Muscle of leg (tissue), 16 donors: ENCODE measurements around the gene TPRG1. TPM values are rescaled to one million over a fixed set of nuclear protein-coding genes. Genes with fewer than 3 reads are reported as not detected.

Source experiments
- DNase-seq: peaks from one replicate; pipeline ENCODE4 v3.0.0; 2013
- H3K27ac ChIP-seq: one replicate; pipeline ENCODE4 v1.5.1; 2013; ENCODE audit warnings: mild to moderate bottlenecking, low read length, control low read depth
- H3K27me3 ChIP-seq: one replicate; pipeline ENCODE4 v1.6.1; 2013; ENCODE audit warnings: low read length; ENCODE audit not compliant: control insufficient read depth, insufficient read depth
- H3K36me3 ChIP-seq: one replicate; pipeline ENCODE4 v1.6.1; 2013; ENCODE audit warnings: low read length; ENCODE audit not compliant: control insufficient read depth, insufficient read depth
- H3K4me1 ChIP-seq: one replicate; pipeline ENCODE4 v1.6.1; 2013; ENCODE audit warnings: low read length; ENCODE audit not compliant: control insufficient read depth, insufficient read depth
- H3K4me3 ChIP-seq: one replicate; pipeline ENCODE4 v1.5.1; 2013; ENCODE audit warnings: low read length, control low read depth
- H3K9me3 ChIP-seq: replicated peaks from 2 replicates; pipeline ENCODE4 v1.6.1; 2013; ENCODE audit warnings: low read depth, low read length; ENCODE audit not compliant: control insufficient read depth
- WGBS: methylation state at CpG from one replicate; pipeline ENCODE4 v1.1.5; 2013; ENCODE audit warnings: missing lambda C conversion rate; ENCODE audit not compliant: insufficient coverage; 5-methylcytosine and 5-hydroxymethylcytosine counted together
- long read RNA-seq, 11 donors: transcript quantifications; one replicate each; lab custom pipeline, GENCODE V29; 2026
- polyA plus RNA-seq, 8 donors: library from polyadenylated mRNA; unstranded; fragments of 120-200 nt; gene quantifications; one replicate each; pipeline versions ENCODE4 v1.2.1 to v1.2.3, GENCODE V29; 2013; ENCODE audit warnings: inconsistent platforms in 1 of 8, low replicate concordance in 1 of 8; ENCODE audit not compliant: insufficient read length in 8 of 8, insufficient read depth in 1 of 8
- total RNA-seq: library from RNA; stranded (reverse); fragments of 120-200 nt; gene quantifications from one replicate; pipeline ENCODE4 v1.2.4, GENCODE V29; 2013

TPRG1 gene
- total RNA-seq: 2.7 TPM
- 1 to 10 TPM; 1.2 to 5.6 (median 2.0) TPM for polyA plus RNA-seq
- long read RNA-seq, donor 1: 0 reads
- long read RNA-seq, donor 2: 0 reads
- long read RNA-seq, donor 3: 0 reads
- long read RNA-seq, donor 4: 0 reads
- long read RNA-seq, donor 5: 0 reads
- long read RNA-seq, donor 6: 0 reads
- long read RNA-seq, donor 7: 0 reads
- long read RNA-seq, donor 8: 0 reads
- long read RNA-seq, donor 9: 0 reads
- long read RNA-seq, donor 10: 0 reads
- long read RNA-seq, donor 11: 0 reads

GRCh38 chr3:189171707-189172106 is at the start of gene TPRG1:
Gene TPRG1, plus strand, starts transcription at chr3:189171971. Its CDS starts 35,414 bp downstream, at chr3:189207385.
- no peaks in the 10 kb centered on the region for H3K4me1 ChIP-seq

DNA sequence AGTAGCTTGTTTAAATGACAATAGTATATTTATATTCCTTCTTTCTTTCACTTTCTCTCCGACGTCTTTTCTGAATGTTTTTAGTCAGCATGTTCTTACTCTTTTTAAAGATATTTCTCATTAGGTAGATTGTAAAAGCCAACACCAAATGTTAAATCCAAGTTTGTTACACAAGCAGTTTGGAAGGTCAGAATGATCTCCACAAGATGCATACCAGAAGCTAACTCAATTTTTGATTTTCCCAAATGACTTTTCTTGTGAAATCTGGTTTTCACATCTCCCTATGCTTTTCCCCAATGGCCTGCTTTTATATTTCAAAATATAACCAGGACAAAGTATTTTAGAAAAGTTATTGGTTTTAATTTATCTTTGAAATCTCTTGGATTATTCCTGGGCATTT is 49.7 kb upstream of the TPRG1 start:
- WGBS: no CpG with 5 or more reads among the region's 2 CpGs
- H3K4me1 ChIP-seq: peaks cover 2% of the 10 kb centered on the region
- H3K9me3 ChIP-seq: no peaks in the 10 kb centered on the region
- H3K36me3 ChIP-seq: no peaks in the 10 kb centered on the region
- H3K27ac ChIP-seq: no peak overlapping the region
- DNase-seq: peak; percentile 56
- no peak overlapping the region for H3K4me3 ChIP-seq
- no peaks in the 10 kb centered on the region for H3K27me3 ChIP-seq

More at GRCh38 chr3:189171707-189172106, at the start of gene TPRG1:
- DNase-seq: no peak
- WGBS: no CpG with 5 or more reads among the region's 1 CpG
- H3K27me3 ChIP-seq: no peaks in the 10 kb centered on the region
- H3K36me3 ChIP-seq: no peaks in the 10 kb centered on the region
- H3K9me3 ChIP-seq: no peaks in the 10 kb centered on the region
- no peak within 1 kb of the TSS for H3K4me3 ChIP-seq
- no peak within 1 kb of the TSS for H3K27ac ChIP-seq

- peaks cover 2% of the 10 kb centered on the region for H3K4me1 ChIP-seq
- H3K4me3 ChIP-seq: no peak overlapping the region
- H3K36me3 ChIP-seq: no peaks in the 10 kb centered on the region
- no CpG with 5 or more reads among the region's 5 CpGs for WGBS
- H3K27me3 ChIP-seq: no peaks in the 10 kb centered on the region
- DNase-seq: no peak
- H3K27ac ChIP-seq: no peak overlapping the region
- no peaks in the 10 kb centered on the region for H3K9me3 ChIP-seq
Observed at GRCh38 chr3:189122526-189123205, 49.1 kb upstream of the TPRG1 start.

GRCh38 chr3:189123595-189124387 is 48.0 kb upstream of the TPRG1 start:
- H3K36me3 ChIP-seq: no peaks in the 10 kb centered on the region
- no peak for DNase-seq
- no peak overlapping the region for H3K27ac ChIP-seq
- no peaks in the 10 kb centered on the region for H3K9me3 ChIP-seq
- 53% methylated on average over 3 of the region's 11 CpGs for WGBS
- no peak overlapping the region for H3K4me3 ChIP-seq
- H3K27me3 ChIP-seq: no peaks in the 10 kb centered on the region
- peaks cover 2% of the 10 kb centered on the region for H3K4me1 ChIP-seq

GRCh38 chr3:189132231-189132671 is 39.5 kb upstream of the TPRG1 start:
- Histone ChIP-seq H3K27ac (no peak overlapping the region), H3K27me3 (no peaks in the 10 kb centered on the region), H3K9me3 (no peaks in the 10 kb centered on the region), H3K4me3 (no peak overlapping the region), H3K4me1 (no peaks in the 10 kb centered on the region), H3K36me3 (no peaks in the 10 kb centered on the region)
- 58% methylated on average over 3 of the region's 9 CpGs for WGBS
- DNase-seq: no peak

DNA sequence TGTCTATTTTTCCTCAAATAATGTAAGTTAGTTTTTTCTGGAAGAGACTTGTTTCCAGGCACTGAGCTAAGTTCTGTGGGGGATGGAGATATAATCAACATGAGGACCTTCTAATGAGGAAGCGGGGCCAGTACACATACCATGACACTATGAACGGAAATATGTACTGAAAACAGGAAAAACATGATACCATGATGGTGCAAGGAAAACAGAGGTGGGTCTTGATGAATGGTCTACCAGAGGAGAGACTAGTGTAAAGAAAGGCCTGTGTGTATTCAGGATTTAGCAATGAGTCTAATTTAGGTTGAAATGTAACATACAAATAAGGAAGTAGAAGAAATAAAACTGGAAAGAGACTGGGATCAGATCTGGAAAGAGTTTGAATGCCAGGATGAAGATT is 38.9 kb upstream of the TPRG1 start:
- no peaks in the 10 kb centered on the region for H3K36me3 ChIP-seq
- H3K27me3 ChIP-seq: no peaks in the 10 kb centered on the region
- DNase-seq: no peak
- WGBS: 92% methylated on average over 2 of the region's 2 CpGs
- no peak overlapping the region for H3K27ac ChIP-seq
- no peaks in the 10 kb centered on the region for H3K4me1 ChIP-seq
- H3K4me3 ChIP-seq: no peak overlapping the region
- H3K9me3 ChIP-seq: no peaks in the 10 kb centered on the region

DNA sequence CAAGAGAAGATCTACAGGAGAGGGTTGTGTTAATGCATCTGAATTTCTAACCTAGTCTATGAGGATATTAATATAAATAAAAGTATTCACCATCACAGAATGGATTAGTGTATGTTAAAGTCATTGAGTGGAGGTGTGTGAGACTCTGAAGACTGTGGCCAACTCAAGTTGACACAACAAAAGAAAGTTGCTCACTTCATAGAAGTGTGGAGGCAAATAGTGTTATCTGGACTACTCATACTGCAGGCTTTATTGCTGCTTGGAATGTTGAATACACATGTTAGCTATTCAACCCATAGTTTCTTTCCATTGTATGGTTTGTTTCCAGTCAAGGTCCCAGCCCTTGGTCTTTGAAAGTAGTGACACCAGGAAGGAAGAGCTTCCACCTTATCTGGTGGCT is 38.0 kb upstream of the TPRG1 start:
- no peak for DNase-seq
- Histone ChIP-seq H3K4me1 (no peaks in the 10 kb centered on the region), H3K9me3 (no peaks in the 10 kb centered on the region), H3K36me3 (no peaks in the 10 kb centered on the region), H3K4me3 (no peak overlapping the region), H3K27me3 (no peaks in the 10 kb centered on the region), H3K27ac (no peak overlapping the region)

DNA sequence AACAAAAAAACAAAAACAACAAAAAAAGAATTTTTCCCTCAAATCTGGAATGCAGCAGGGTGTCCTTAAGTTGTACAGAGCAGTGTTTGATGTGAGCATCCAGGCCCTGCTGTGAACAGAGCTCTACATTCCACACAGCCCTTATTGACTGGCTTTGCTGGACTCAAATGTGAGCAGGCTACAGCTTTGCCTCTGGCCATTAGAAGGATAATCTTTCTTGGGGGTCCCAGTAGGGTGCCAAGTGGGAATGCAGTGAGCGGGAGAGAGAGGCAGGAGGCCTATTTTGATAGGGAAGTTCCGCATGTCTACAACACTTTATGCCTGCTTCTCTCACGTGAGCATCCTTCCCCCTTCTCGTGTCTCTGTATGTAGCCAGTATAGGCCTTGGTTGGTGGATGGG is 34.4 kb upstream of the TPRG1 start:
- Histone ChIP-seq H3K9me3 (no peaks in the 10 kb centered on the region), H3K36me3 (no peaks in the 10 kb centered on the region), H3K4me1 (no peaks in the 10 kb centered on the region), H3K4me3 (no peak overlapping the region), H3K27ac (no peak overlapping the region), H3K27me3 (no peaks in the 10 kb centered on the region)
- no peak for DNase-seq
- 100% methylated on average over 1 of the region's 4 CpGs for WGBS

DNA sequence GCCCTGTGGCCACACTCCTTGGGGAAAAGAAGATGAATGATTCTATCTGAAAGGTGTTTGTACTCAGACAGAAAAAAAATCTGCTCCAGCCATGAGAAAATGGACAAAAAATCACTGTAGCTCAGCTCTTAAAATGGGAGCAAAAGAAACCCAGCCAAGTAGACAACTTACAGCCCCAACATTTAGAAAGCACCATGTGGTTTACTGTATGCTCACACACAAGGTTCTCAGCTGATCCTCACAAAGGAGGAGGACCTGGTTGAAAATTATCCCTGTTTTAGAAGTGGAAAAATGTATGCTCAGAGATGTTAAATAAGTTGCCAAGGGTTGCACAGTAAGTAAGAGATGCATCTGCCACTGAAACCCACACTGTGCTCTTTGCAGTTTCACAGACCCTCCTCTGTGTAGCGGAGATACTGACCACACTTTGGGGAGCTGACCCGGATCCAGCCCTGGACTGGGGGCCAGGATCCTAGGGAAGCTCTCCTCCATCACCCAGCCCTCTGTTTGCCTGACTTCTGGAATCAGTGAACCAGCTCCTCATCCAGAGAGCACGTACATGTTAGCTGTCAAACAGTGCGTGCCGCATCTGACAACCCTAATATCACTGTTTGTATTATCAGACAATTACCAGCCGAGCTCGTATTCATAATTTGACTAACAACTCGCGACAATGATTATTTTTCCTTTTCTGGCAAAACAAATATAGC is 32.7 kb upstream of the TPRG1 start:
- no peak overlapping the region for H3K4me3 ChIP-seq
- H3K36me3 ChIP-seq: no peaks in the 10 kb centered on the region
- no peak for DNase-seq
- H3K9me3 ChIP-seq: no peaks in the 10 kb centered on the region
- 78% methylated on average over 9 of the region's 9 CpGs for whole genome bisulfite sequencing
- no peak overlapping the region for H3K27ac ChIP-seq
- no peaks in the 10 kb centered on the region for H3K27me3 ChIP-seq
- H3K4me1 ChIP-seq: no peaks in the 10 kb centered on the region

DNA sequence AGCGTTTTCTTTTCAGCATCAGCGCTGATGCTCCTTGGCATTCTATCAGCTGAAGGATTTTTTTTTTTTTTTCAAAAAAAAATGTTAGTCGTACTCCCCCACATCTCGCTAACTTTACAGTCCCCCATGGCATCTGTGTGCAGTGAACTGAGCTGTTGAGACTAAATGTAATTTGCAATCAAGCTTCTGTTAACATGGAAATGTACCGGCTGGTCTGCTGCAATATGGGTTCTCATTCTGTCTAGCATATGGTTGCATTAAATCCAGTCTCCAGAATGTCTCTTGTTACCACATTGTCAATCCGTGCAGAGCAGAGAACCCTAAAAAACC is 32.2 kb upstream of the TPRG1 start:
- no peak for DNase-seq
- H3K27me3 ChIP-seq: no peaks in the 10 kb centered on the region
- no peaks in the 10 kb centered on the region for H3K4me1 ChIP-seq
- H3K36me3 ChIP-seq: no peaks in the 10 kb centered on the region
- no peaks in the 10 kb centered on the region for H3K9me3 ChIP-seq
- WGBS: no CpG with 5 or more reads among the region's 6 CpGs
- no peak overlapping the region for H3K4me3 ChIP-seq
- no peak overlapping the region for H3K27ac ChIP-seq
